HepG2 (cell line): ENCODE measurements around the gene ATP2C2. TPM values are rescaled to one million over a fixed set of nuclear protein-coding genes. Genes with fewer than 3 reads are reported as not detected.

Experiments
- ARID5B ChIP-seq: IDR thresholded peaks from 2 replicates; pipeline ENCODE4 v1.4.0; 2020; ENCODE audit warnings: mild to moderate bottlenecking, missing genetic modification reagents
- CTCF ChIP-seq: sonication (generic); formaldehyde crosslinking; IDR thresholded peaks from 2 replicates; pipeline ENCODE4 v1.5.0; 2020; ENCODE audit warnings: mild to moderate bottlenecking, missing genetic modification reagents, moderate library complexity
- FOXO1 ChIP-seq: sonication (generic); formaldehyde crosslinking; IDR thresholded peaks from 2 replicates; pipeline ENCODE4 v1.4.0; 2020; ENCODE audit warnings: missing genetic modification reagents
- GZF1 ChIP-seq: sonication (generic); formaldehyde crosslinking; IDR thresholded peaks from 2 replicates; pipeline ENCODE4 v1.5.1; 2020; ENCODE audit warnings: mild to moderate bottlenecking, missing genetic modification reagents
- NCOR1 ChIP-seq: fragments of 200-600 bp; sonication (generic); IDR thresholded peaks from 2 replicates; pipeline ENCODE4 v1.7.0; 2017; ENCODE audit warnings: antibody characterized with exemption, low read length, borderline replicate concordance
- NFE2 ChIP-seq: sonication (generic); formaldehyde crosslinking; IDR thresholded peaks from 2 replicates; pipeline ENCODE4 v1.4.0; 2020; ENCODE audit warnings: missing genetic modification reagents
- NFYB ChIP-seq: sonication (generic); formaldehyde crosslinking; IDR thresholded peaks from 2 replicates; pipeline ENCODE4 v1.4.0; 2020; ENCODE audit warnings: missing genetic modification reagents
- NR0B2 ChIP-seq: sonication (generic); formaldehyde crosslinking; IDR thresholded peaks from 2 replicates; pipeline ENCODE4 v1.4.0; 2020; ENCODE audit warnings: mild to moderate bottlenecking, missing genetic modification reagents
- RERE ChIP-seq: IDR thresholded peaks from 2 replicates; pipeline ENCODE4 v1.6.1; 2016; ENCODE audit warnings: low read depth, missing genetic modification reagents, missing compliant biosample characterization
- SIX4 ChIP-seq: sonication (generic); formaldehyde crosslinking; IDR thresholded peaks from 2 replicates; pipeline ENCODE4 v1.4.0; 2020; ENCODE audit warnings: missing genetic modification reagents
- SP4 ChIP-seq: sonication (generic); formaldehyde crosslinking; IDR thresholded peaks from 2 replicates; pipeline ENCODE4 v1.8.1; 2023; ENCODE audit warnings: mild to moderate bottlenecking, missing genetic modification reagents
- ZBTB25 ChIP-seq: IDR thresholded peaks from 2 replicates; pipeline ENCODE4 v1.6.1; 2018; ENCODE audit warnings: missing genetic modification reagents
- ZFP82 ChIP-seq: sonication (generic); formaldehyde crosslinking; IDR thresholded peaks from 2 replicates; pipeline ENCODE4 v1.5.1; 2020; ENCODE audit warnings: mild to moderate bottlenecking, missing genetic modification reagents, borderline replicate concordance
- ZNF101 ChIP-seq: sonication (generic); formaldehyde crosslinking; IDR thresholded peaks from 2 replicates; pipeline ENCODE4 v1.4.0; 2020; ENCODE audit warnings: mild to moderate bottlenecking, low read depth, missing genetic modification reagents, borderline replicate concordance
- ZNF446 ChIP-seq: sonication (generic); formaldehyde crosslinking; IDR thresholded peaks from 2 replicates; pipeline ENCODE4 v1.5.0; 2020; ENCODE audit warnings: mild to moderate bottlenecking, missing genetic modification reagents
- ZNF749 ChIP-seq: sonication (generic); formaldehyde crosslinking; IDR thresholded peaks from 2 replicates; pipeline ENCODE4 v1.8.0; 2022; ENCODE audit warnings: mild to moderate bottlenecking, missing genetic modification reagents, moderate library complexity, borderline replicate concordance
- ZNF768 ChIP-seq: sonication (generic); formaldehyde crosslinking; IDR thresholded peaks from 2 replicates; pipeline ENCODE4 v1.4.0; 2020; ENCODE audit warnings: missing genetic modification reagents
- ZNF891 ChIP-seq: sonication (generic); formaldehyde crosslinking; IDR thresholded peaks from 2 replicates; pipeline ENCODE4 v1.5.0; 2020; ENCODE audit warnings: mild to moderate bottlenecking, missing genetic modification reagents
- polyA plus RNA-seq, 8 experiments: library from polyadenylated mRNA; depleted of rRNA in 3 of 8; stranded (reverse) in 7 of 8; unstranded in 1 of 8; fragments of >200 nt; fragmentation: Illumina TruSeq in 4 of 8; extraction: Trizol in 4 of 8; gene quantifications; 2 replicates each; pipeline versions ENCODE4 v1.2.1 to v1.2.3, GENCODE V29; 2011 to 2016; ENCODE audit warnings: low read depth in 4 of 8, missing spikeins in 1 of 8, mixed read lengths in 1 of 8; ENCODE audit not compliant: insufficient read depth in 1 of 8
- total RNA-seq, 5 experiments: library from RNA; depleted of rRNA; stranded (reverse); fragments of >200 nt; fragmentation: Illumina TruSeq; extraction: Trizol; gene quantifications; 2 replicates each; pipeline ENCODE4 v1.2.3, GENCODE V29; 2016; ENCODE audit warnings: low read depth in 1 of 5

ATP2C2 gene
- total and polyA plus RNA-seq, 2 of the 13 experiments (the other 11 are each of a cell fraction or from before 2014, with no cell fraction given) = 0.07 TPM; not detected in 1

- TF ChIP-seq ARID5B (peak; percentile 97), ZFP82 (CRISPR knock-in tag) (no peak), SP4 (CRISPR knock-in tag) (no peak), GZF1 (no peak), ZNF101 (CRISPR knock-in tag) (no peak), ZNF749 (CRISPR knock-in tag) (no peak), ZNF446 (no peak), NFE2 (no peak), NFYB (no peak), FOXO1 (CRISPR knock-in tag) (peak; percentile 98), ZBTB25 (CRISPR knock-in tag) (peak; percentile 89), NCOR1 (no peak), ZNF891 (CRISPR knock-in tag) (peak; percentile 89; the same call in 1 of the 2 replicates), ZNF768 (CRISPR knock-in tag) (peak; percentile 87), NR0B2 (CRISPR knock-in tag) (no peak), CTCF (CRISPR knock-in tag) (no peak), RERE (0 out of 2 replicates have a peak, but pooled peaks have one; percentile 47), SIX4 (CRISPR knock-in tag) (peak; percentile 81; the same call in 1 of the 2 replicates)
Observed at GRCh38 chr16:84414789-84415326, 46.5 kb downstream of the ATP2C2 start (continued).
